ENCODE data around the gene MEDAG.

GRCh38 chr13:30873499-30873898 lies 32.6 kb upstream of the MEDAG start:
- TF ChIP-seq CTCF (IDR thresholded peaks at IDR 0.05) (no peak), POLR2AphosphoS5 (IDR thresholded peaks at IDR 0.05) (no peak), POLR2A (IDR thresholded peaks at IDR 0.05) (no peak), EP300 (IDR thresholded peaks at IDR 0.05) (no peak)

Measured in suprapubic skin (tissue), 4 donors.